ENCODE data around the gene ARHGAP44. TPM values are rescaled to one million over a fixed set of nuclear protein-coding genes. Genes with fewer than 3 reads are reported as not detected.

The ARHGAP44 gene
- total RNA-seq, 4 donors from 2014 or later, result 1.4 to 6.2 (median 2.1) TPM

DNA sequence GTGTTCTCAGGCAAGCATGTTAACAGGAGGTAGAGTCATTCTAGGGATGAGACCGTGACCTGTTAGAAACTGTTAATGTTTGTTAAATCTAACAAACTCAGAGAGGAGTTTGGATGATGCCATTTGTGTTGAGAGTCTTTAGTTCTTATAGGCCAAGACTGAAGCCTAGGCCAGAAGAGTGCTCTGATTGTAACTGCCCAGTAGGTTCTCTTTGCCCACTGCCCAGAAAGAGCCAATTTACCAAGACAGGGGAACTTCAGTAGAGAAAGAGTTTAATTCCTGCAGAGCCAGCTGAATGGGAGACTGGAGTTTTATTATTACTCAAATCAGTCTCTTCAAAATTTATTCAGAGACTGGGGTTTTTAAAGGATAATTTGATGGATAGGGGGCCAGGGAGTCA, 42.5 kb downstream of the ARHGAP44 start:
- Histone ChIP-seq H3K4me3 (no peak overlapping the region), H3K4me1 (no peaks in the 10 kb centered on the region), H3K36me3 (no peaks in the 10 kb centered on the region), H3K9me3 (peaks cover 0 to 11% (median 0%) of the 10 kb centered on the region in 3 donors), H3K27me3 (no peaks in the 10 kb centered on the region), H3K27ac (no peak overlapping the region)
- in situ Hi-C loops (cut with MboI; ENCODE audit: low sequenced_read_pairs in 4 of 4) (no loop called here), intact Hi-C loops (cut with DNase I; ENCODE audit: low total_unique reads) (no loop called here)
- no peak for ATAC-seq
- TF ChIP-seq POLR2A (IDR thresholded peaks at IDR 0.05), result no peak
- TF ChIP-seq, protein P1, sequence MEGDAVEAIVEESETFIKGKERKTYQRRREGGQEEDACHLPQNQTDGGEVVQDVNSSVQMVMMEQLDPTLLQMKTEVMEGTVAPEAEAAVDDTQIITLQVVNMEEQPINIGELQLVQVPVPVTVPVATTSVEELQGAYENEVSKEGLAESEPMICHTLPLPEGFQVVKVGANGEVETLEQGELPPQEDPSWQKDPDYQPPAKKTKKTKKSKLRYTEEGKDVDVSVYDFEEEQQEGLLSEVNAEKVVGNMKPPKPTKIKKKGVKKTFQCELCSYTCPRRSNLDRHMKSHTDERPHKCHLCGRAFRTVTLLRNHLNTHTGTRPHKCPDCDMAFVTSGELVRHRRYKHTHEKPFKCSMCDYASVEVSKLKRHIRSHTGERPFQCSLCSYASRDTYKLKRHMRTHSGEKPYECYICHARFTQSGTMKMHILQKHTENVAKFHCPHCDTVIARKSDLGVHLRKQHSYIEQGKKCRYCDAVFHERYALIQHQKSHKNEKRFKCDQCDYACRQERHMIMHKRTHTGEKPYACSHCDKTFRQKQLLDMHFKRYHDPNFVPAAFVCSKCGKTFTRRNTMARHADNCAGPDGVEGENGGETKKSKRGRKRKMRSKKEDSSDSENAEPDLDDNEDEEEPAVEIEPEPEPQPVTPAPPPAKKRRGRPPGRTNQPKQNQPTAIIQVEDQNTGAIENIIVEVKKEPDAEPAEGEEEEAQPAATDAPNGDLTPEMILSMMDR (IDR thresholded peaks at IDR 0.05 in 4 of 5, conservative IDR thresholded peaks at IDR 0.05 in 1 of 5), result no peak
- DNase-seq, result no peak

DNA sequence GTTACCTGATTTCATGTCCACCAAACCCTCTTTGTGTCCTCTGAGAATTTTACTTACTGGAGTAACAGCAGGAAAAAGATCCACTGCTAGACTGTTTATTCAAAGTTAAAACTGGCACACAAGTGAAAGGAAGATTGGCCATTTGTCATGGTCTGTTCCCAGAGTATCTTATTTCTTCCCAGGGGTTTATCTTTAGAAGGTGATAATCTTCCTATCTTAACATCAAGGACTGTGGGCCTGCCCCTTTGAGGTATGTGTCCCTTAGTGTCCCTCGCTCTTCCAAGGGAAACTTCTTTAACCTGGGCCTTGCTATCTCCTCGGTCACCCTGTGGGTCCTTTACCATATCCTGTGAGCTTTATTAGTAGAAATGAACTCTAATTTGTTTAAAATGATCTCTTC, 49.7 kb downstream of the ARHGAP44 start:
- in situ Hi-C loops (cut with MboI; ENCODE audit: low sequenced_read_pairs in 4 of 4) (no loop called here), intact Hi-C loops (cut with DNase I; ENCODE audit: low total_unique reads) (no loop called here)
- Histone ChIP-seq H3K9me3 (no peaks in the 10 kb centered on the region), H3K27ac (no peak overlapping the region), H3K36me3 (no peaks in the 10 kb centered on the region), H3K27me3 (no peaks in the 10 kb centered on the region), H3K4me3 (no peak overlapping the region), H3K4me1 (peaks cover 3 to 12% of the 10 kb centered on the region in 2 donors)
- TF ChIP-seq, protein P1 (IDR thresholded peaks at IDR 0.05 in 4 of 5, conservative IDR thresholded peaks at IDR 0.05 in 1 of 5), result no peak
- no peak for TF ChIP-seq POLR2A (IDR thresholded peaks at IDR 0.05)
- DNase-seq, result no peak
- peak; percentile 41 to 85 for ATAC-seq

DNA sequence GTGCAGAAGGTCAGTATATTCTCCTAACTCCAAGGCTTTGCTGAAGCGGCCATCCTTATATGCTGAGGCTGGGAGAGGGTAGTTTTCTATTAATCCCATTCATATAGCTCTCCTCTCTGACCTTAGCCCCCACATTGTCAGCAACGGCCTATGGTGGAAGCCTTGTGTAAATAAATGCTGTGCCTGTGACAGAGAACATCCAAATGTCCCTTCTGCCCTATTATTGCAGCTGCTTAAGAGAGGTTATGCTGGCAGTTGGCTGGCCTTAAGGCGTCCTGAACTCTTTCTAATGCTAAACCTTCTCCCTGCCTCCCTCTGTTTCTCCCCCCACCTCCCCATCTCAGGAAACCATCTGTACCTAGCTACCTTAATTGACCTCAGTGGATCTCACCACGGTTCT, 53.6 kb downstream of the ARHGAP44 start:
- Histone ChIP-seq H3K36me3 (no peaks in the 10 kb centered on the region), H3K27me3 (no peaks in the 10 kb centered on the region), H3K4me1 (peaks cover 3 to 12% of the 10 kb centered on the region in 2 donors), H3K4me3 (no peak overlapping the region), H3K9me3 (no peaks in the 10 kb centered on the region), H3K27ac (no peak overlapping the region)
- in situ Hi-C loops (cut with MboI; ENCODE audit: low sequenced_read_pairs in 4 of 4), result no loop called here
- intact Hi-C loops (cut with DNase I; ENCODE audit: low total_unique reads), result no loop called here
- DNase-seq (no peak), ATAC-seq (no peak)
- TF ChIP-seq, protein P1 (IDR thresholded peaks at IDR 0.05 in 4 of 5, conservative IDR thresholded peaks at IDR 0.05 in 1 of 5), result no peak
- no peak for TF ChIP-seq POLR2A (IDR thresholded peaks at IDR 0.05)

DNA sequence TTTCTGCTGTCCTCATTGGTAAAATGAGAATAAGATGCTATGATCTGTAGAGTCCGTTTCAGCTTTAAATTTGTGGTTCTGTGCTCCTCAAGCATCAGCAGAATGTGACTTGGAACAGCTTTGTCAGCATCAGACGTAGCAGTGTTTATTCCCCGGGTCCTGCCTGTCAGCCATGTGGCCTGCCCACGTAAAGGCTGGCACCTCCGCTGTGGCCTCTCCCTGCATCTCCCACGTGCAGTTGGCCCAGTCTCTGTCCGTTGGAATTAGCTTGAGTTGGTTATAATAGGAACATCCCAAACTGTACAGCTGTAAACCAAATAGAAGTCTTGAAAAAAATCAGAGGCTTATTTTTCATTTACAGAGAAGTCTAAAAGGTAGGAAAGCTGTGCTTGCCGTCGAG, 61.7 kb downstream of the ARHGAP44 start:
- intact Hi-C loops (cut with DNase I; ENCODE audit: low total_unique reads) (no loop called here), in situ Hi-C loops (cut with MboI; ENCODE audit: low sequenced_read_pairs in 4 of 4) (no loop called here)
- no peak for DNase-seq
- Histone ChIP-seq H3K27me3 (no peaks in the 10 kb centered on the region), H3K4me3 (no peak overlapping the region), H3K36me3 (no peaks in the 10 kb centered on the region), H3K9me3 (no peaks in the 10 kb centered on the region), H3K27ac (no peak overlapping the region), H3K4me1 (peaks cover 0 to 4% of the 10 kb centered on the region in 2 donors)
- no peak for ATAC-seq
- no peak for TF ChIP-seq POLR2A (IDR thresholded peaks at IDR 0.05)
- TF ChIP-seq, protein P1 (IDR thresholded peaks at IDR 0.05 in 4 of 5, conservative IDR thresholded peaks at IDR 0.05 in 1 of 5), result no peak

DNA sequence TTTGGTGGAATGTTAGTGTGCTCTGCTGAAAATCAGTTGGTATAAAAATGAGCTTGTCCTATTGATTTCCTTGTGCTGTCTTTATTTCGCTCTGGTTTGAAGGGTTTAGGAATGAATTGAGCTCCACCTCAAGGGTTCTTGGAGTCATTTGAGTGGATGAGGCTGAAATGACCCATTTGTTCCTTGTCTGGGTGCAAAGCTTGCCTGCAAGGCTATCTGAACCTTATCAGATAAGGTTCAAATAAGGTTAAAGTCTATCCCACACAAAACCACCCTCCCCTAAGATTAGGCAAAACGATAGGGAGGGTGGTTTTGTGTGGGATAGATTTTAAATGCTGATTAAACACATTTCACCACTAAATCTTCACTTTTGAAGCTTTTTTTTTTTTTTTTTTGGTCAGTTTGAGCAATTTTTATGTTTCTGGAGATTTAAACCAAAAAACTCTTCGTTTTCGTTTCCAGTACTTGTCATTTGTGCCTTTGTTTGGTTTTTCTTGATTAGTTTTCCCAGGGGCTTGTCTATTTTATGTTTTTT, 62.7 kb downstream of the ARHGAP44 start:
- in situ Hi-C loops (cut with MboI; ENCODE audit: low sequenced_read_pairs in 4 of 4), result no loop called here
- Histone ChIP-seq H3K9me3 (no peaks in the 10 kb centered on the region), H3K4me3 (no peak overlapping the region), H3K27ac (no peak overlapping the region), H3K4me1 (peaks cover 0 to 4% of the 10 kb centered on the region in 2 donors), H3K36me3 (no peaks in the 10 kb centered on the region), H3K27me3 (no peaks in the 10 kb centered on the region)
- intact Hi-C loops (cut with DNase I; ENCODE audit: low total_unique reads), result no loop called here
- DNase-seq (no peak), ATAC-seq (no peak)
- TF ChIP-seq POLR2A (IDR thresholded peaks at IDR 0.05), result no peak

All from gastrocnemius medialis (tissue), 4 donors.